Frontal cortex (tissue), 4 donors: ENCODE data around the gene PRKG1. TPM values are rescaled to one million over a fixed set of nuclear protein-coding genes. Genes with fewer than 3 reads are reported as not detected.

ENCODE experiments used
- DNase-seq, 2 donors: peaks; one replicate each; pipeline ENCODE4 v3.0.0; 2012; ENCODE audit warnings: low spot score in 2 of 2
- FAIRE-seq: peaks from 2 replicates; lab custom pipeline; 2012; peaks lifted over from hg19 to GRCh38; lab: Jason Lieb, UNC
- total RNA-seq: library from RNA; depleted of rRNA; stranded (reverse); fragments of >200 nt; gene quantifications from one replicate; pipeline ENCODE4 v1.2.3, GENCODE V29; 2014
- donor health status: control.
- donor health status: control.
- donor health status: control.

Gene PRKG1
- total RNA-seq, 1 donor from 2014 or later: 15.5 TPM

- DNase-seq (no peak), FAIRE-seq (no peak)
These were observed 624.8 kb downstream of the PRKG1 start for GRCh38 chr10:51699145-51699474.

GRCh38 chr10:51699475-51700227 is 625.4 kb downstream of the PRKG1 start, which contains the start of gene CSTF2T:
Gene CSTF2T (minus strand): TSS chr10:51699595. CDS start chr10:51699549, 46 bp downstream.
- DNase-seq (peak; percentile 34 to 39), FAIRE-seq (peak; percentile 10)

DNA sequence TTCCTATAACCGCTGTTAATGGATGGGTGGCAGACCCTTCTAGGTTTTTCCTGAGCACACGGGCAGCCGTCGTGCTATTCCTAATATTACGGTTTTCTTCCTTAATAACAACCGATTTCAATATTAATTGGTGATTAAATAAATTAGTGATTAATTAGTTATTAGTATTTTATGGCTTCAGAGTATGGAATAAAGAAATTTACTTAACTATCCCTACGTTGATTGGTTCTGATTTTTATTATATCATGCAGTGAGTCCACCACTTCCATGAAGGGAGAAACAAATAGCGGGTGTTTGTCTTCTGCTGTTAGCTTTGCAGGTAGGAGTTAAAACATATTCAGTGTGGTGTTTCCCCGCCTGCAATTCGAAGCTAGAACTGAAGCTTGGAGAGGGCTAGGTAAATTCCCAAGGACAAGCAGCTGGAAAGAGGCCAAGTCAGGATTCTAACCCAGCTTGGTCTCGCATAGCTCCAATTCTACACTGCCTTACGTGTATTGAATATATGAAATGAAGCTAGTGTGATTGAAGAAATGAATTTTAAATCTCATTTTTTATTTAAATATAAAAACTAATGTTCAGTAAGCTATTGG is 626.0 kb downstream of the PRKG1 start:
- DNase-seq (no peak), FAIRE-seq (no peak)

GRCh38 chr10:51705774-51706173 is 631.5 kb downstream of the PRKG1 start:
- FAIRE-seq: no peak

GRCh38 chr10:51706225-51706624 is 631.9 kb downstream of the PRKG1 start:
- DNase-seq (no peak), FAIRE-seq (no peak)

More at GRCh38 chr10:51705774-51706173, 631.5 kb downstream of the PRKG1 start:
- no peak for DNase-seq

GRCh38 chr10:51707392-51707791 is 633.1 kb downstream of the PRKG1 start:
- DNase-seq: no peak
- FAIRE-seq: no peak

- DNase-seq: no peak
- FAIRE-seq: no peak
These were observed 633.6 kb downstream of the PRKG1 start for GRCh38 chr10:51707821-51708424.

DNA sequence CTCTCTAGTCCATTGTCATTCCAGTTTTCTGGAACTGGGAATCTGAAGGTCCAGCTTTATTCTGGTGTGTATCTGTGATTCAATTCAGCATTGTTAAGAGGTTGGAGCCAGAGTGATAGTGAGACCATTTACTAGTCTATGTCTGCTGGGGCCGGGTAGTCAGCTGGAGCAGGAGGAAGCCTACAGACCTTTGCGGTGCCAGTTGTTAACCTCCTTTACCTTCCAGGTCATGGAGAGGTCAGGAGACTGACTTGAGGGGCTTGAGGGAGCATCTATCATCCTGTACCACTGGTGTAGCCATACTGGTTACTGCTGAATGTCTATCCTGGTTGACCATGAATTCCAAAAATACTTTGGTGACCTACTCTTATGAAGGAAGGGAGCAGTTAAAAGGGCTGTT is 634.3 kb downstream of the PRKG1 start:
- no peak for DNase-seq
- no peak for FAIRE-seq

- DNase-seq (no peak), FAIRE-seq (no peak)
These were observed 635.2 kb downstream of the PRKG1 start for GRCh38 chr10:51709324-51709972.

DNA sequence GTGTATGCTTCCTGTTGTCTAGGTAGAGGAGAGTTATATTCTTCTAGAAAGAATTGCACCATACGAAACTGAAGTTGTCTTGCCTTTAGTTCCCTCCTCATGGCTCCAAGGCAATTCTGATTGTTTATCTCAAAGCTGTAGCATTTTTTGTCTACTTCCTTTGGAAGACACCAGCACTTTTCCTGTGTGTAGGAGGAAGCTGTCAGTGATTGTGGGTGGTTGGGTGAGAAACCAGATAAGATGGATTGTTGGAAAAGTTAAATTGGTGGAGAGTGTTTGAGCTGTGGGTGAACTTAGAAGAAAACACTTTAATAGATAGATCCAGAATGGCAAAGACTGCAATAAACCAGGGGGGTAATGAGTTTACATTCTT is 637.2 kb downstream of the PRKG1 start:
- DNase-seq (no peak), FAIRE-seq (no peak)

- no peak for DNase-seq
- FAIRE-seq: no peak
These were observed 642.7 kb downstream of the PRKG1 start for GRCh38 chr10:51716981-51717380.

GRCh38 chr10:51718804-51719291 is 644.6 kb downstream of the PRKG1 start:
- no peak for FAIRE-seq

DNA sequence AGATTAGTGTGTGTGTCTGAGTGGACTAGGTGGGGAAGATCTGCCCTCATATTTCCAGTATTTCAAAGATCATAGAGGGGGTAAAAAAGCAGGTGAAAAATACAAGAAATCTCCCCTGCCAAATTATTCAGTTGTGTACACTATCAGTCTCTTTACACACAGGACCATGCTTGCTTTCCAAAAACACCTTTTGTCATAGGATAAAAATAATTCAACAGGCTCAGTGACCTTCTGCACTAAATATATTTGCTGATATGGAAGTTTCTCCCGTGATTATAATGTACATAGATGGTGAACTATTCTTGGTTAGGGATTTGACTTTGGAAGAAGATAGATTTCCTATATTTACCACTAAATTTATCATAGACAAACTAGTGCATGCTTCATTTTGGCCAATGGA is 649.8 kb downstream of the PRKG1 start:
- DNase-seq: no peak
- FAIRE-seq: no peak

More at GRCh38 chr10:51718804-51719291, 644.6 kb downstream of the PRKG1 start:
- no peak for DNase-seq

GRCh38 chr10:51729822-51730555 is 655.7 kb downstream of the PRKG1 start:
- DNase-seq: no peak
- FAIRE-seq: no peak

- DNase-seq: no peak
- no peak for FAIRE-seq
These were observed 658.8 kb downstream of the PRKG1 start for GRCh38 chr10:51733057-51733456.

GRCh38 chr10:51743146-51743545 is 668.9 kb downstream of the PRKG1 start:
- FAIRE-seq (no peak), DNase-seq (no peak)

DNA sequence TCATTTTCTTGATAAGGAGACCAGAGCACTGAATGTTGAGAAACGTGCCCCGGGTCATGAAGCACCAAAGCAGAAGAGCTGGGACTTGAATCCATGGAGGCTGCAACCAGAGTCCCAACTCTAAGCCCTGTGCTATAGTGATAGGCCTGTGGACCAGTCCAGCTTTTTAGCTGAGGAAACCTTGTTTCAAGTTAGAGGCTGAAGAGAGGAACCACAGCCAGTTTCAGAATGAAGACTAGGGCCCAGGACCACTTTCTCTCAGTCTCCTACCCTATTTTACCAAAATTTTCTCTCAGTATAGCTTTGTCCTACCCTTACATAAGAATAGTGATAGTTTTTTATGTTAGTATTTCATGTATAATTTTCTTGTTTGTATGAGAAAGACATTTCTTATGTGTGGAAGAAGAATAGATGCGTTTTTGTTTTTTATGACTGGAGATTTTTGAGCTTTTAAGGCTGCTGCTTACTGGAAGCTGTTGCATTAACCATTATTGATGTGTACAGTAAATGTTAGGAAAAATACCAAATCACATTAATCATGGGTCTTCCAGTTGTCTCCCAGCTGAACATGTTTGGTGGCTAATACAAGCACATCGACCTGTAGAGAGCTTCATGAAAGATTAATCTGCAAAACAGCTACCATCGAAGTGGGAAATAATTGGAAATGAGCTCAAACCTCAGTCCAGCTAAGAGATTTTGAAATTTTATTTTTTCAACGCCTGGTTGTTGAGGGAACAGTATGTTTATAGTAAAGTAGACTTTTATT is 670.1 kb downstream of the PRKG1 start:
- FAIRE-seq: no peak

DNA sequence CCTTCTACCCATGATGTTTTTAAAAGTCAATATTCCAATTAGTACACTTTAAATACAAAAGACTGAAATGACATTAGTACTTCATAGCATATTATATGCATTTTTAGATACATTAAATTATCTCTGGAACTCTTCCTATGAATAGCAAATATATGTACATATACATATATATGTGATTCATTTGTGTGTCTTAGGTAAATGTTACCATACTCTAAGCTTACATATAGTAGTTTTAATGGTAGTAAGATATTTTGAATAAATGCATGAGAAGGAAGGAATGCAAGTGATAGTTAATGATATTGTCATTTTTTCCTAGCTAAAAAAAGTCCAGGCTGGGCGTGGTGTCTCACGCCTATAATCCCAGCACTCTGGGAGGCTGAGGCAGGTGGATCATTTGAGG is 671.1 kb downstream of the PRKG1 start:
- no peak for FAIRE-seq
- DNase-seq: no peak

More for the DNA sequence above, 670.1 kb downstream of the PRKG1 start:
- no peak for DNase-seq

- FAIRE-seq (no peak), DNase-seq (no peak)
These were observed 672.9 kb downstream of the PRKG1 start for GRCh38 chr10:51747216-51747615.
